Mesodermal cell (in vitro differentiated cells): Measurements from ENCODE around the gene EIF3L.

Source experiments
- H3K27ac ChIP-seq: 2 replicates; pipeline ENCODE4 v1.7.0; 2013; ENCODE audit warnings: mild to moderate bottlenecking, low read depth, low read length, moderate library complexity; ENCODE audit not compliant: severe bottlenecking
- H3K36me3 ChIP-seq: 2 replicates; pipeline ENCODE4 v1.7.1; 2013; ENCODE audit warnings: mild to moderate bottlenecking, low read length, moderate library complexity; ENCODE audit not compliant: control insufficient read depth, insufficient read depth
- H3K4me1 ChIP-seq: one replicate; pipeline ENCODE4 v1.7.1; 2013; ENCODE audit warnings: mild to moderate bottlenecking, low read length; ENCODE audit not compliant: insufficient read depth, control insufficient read depth, poor library complexity, severe bottlenecking
- H3K4me3 ChIP-seq: 2 replicates; pipeline ENCODE4 v1.7.0; 2013; ENCODE audit warnings: low read length, control low read depth, mild to moderate bottlenecking; ENCODE audit not compliant: insufficient read depth, poor library complexity, severe bottlenecking; ENCODE audit errors: extremely low read depth
- H3K9me3 ChIP-seq: 2 replicates; pipeline ENCODE4 v1.7.1; 2013; ENCODE audit warnings: mild to moderate bottlenecking, low read length, moderate library complexity; ENCODE audit not compliant: control insufficient read depth
- WGBS, 2 experiments: methylation state at CpG; one replicate each; pipeline ENCODE4 v1.1.5; 2013; ENCODE audit warnings: missing lambda C conversion rate in 2 of 2; ENCODE audit not compliant: insufficient coverage in 2 of 2; 5-methylcytosine and 5-hydroxymethylcytosine counted together

Gene EIF3L

DNA sequence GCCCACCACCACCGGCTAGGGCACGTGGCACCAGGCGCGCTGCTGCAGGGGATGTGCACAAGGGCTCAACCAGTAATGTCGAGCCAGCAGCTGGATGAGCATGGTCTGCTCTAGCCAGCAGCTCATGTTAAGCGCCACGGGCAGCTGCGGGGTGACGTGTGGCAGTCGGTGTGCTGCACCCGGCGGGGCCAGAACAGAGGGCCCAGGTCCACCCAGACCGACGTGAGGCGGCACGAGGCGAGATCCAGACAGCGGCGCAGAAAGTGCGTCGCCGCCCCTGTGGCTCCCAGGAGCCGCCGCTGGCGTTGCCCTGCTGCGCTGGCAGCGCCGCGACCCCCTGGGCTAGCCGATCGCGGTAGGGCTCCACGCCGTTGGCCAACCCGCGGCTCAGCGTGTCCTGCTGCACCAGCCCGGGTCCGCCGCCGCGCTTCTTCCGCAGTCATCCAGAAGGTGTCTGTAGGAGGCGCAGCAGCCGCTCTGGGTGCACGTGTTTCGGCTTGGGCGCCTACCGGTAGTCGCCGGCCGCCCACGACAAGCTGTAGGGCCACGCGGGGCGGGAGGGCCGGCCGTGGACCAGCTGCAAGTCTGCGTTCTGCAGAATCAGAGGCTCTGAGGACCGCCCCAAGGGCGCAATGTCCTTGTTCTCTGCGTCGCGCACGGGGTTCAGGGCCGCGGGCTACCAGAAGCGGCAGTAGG is 30.7 kb upstream of the EIF3L start:
- H3K9me3 ChIP-seq: no peaks in the 10 kb centered on the region
- H3K4me1 ChIP-seq: peaks cover 22% of the 10 kb centered on the region
- peak overlapping the region; percentile 94 for H3K27ac ChIP-seq
- peak overlapping the region; percentile 19 for H3K4me3 ChIP-seq
- H3K36me3 ChIP-seq: peaks cover 9% of the 10 kb centered on the region
- WGBS, 2 experiments: 7% methylated on average over 53 to 68 of the region's 68 CpGs

DNA sequence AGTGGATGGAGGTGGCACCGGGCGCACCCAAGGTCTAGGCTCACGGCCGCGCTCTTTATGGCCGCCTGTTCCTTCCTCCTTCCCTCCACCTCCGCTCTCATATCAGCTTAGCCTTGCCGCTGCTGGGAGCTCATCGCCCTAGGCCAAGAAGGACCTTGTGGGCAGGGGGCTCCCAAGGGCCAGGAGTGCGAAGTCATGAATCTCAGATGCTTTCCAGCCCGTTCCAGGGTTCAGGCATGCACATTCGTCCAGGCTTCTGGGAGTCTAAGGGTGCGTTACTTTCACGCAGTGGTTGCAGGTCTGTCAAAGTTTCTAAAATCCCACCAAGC is 30.1 kb upstream of the EIF3L start:
- H3K4me3 ChIP-seq: no peak overlapping the region
- H3K4me1 ChIP-seq: peaks cover 22% of the 10 kb centered on the region
- peaks cover 8% of the 10 kb centered on the region for H3K36me3 ChIP-seq
- WGBS, 2 experiments: 52 to 62% methylated on average over 7 to 12 of the region's 14 CpGs
- no peak overlapping the region for H3K27ac ChIP-seq
- no peaks in the 10 kb centered on the region for H3K9me3 ChIP-seq

DNA sequence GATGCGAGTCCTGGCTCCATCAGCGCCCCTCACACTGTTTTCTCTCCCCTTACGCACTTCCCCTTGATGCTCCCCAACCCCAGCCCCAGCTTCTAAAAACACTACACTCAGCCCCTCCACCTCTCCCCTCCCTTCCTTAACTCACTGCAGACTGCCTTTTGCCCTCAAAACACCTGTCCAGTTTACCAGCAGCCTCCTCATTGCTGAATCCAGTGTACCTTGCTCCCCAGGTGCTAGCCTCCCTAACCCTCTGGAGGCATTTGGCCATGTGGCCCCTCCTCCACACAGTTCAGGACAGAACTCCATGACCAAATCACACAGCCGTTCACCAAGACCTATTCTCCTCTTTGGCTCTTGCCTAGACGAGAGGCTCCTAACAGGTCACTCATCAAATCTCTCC is 28.9 kb upstream of the EIF3L start:
- H3K4me1 ChIP-seq: peaks cover 22% of the 10 kb centered on the region
- H3K27ac ChIP-seq: no peak overlapping the region
- no peaks in the 10 kb centered on the region for H3K36me3 ChIP-seq
- H3K9me3 ChIP-seq: no peaks in the 10 kb centered on the region
- no peak overlapping the region for H3K4me3 ChIP-seq
- WGBS, 2 experiments: 90 to 100% methylated on average over 2 to 5 of the region's 5 CpGs

DNA sequence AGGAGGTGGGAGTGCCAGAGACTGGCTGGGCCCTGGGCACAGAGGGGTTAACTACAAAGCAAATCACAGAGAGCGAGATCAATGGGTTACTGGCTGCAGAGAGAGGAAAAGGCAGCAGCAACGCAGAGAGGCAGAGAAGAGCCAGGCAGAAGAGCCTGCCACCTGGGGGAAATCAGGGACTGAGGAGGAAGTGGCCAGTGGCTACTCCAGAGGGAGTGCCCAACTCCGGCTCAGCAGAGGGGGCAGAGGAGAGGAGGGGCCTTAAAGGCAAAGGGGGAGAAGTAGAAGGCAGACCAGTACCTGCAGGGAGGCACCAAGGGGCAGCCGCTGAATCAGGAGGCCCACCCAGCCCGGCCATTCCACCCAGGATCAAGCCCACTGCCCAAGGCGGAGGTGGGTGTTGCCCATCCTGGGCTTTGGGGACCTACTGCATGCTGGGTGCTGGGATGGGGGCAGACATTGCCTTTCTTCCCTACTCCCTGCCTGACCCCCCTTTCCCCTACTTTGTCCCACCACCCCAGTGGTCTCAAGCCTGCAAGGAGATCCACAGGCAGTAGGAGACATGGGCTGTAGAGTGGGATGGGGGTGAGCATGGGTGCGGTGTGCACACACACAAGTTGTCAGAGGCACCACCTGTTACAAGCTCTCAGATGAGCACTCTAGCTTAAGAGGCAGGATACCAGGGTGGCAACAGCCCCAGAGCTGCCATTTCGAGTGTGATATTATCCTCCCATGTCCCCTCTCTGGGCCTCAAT is 27.0 kb upstream of the EIF3L start:
- Histone ChIP-seq H3K36me3 (no peaks in the 10 kb centered on the region), H3K4me1 (peaks cover 22% of the 10 kb centered on the region), H3K27ac (no peak overlapping the region), H3K4me3 (no peak overlapping the region), H3K9me3 (no peaks in the 10 kb centered on the region)
- WGBS, 2 experiments: 39 to 60% methylated on average over 5 to 8 of the region's 8 CpGs

DNA sequence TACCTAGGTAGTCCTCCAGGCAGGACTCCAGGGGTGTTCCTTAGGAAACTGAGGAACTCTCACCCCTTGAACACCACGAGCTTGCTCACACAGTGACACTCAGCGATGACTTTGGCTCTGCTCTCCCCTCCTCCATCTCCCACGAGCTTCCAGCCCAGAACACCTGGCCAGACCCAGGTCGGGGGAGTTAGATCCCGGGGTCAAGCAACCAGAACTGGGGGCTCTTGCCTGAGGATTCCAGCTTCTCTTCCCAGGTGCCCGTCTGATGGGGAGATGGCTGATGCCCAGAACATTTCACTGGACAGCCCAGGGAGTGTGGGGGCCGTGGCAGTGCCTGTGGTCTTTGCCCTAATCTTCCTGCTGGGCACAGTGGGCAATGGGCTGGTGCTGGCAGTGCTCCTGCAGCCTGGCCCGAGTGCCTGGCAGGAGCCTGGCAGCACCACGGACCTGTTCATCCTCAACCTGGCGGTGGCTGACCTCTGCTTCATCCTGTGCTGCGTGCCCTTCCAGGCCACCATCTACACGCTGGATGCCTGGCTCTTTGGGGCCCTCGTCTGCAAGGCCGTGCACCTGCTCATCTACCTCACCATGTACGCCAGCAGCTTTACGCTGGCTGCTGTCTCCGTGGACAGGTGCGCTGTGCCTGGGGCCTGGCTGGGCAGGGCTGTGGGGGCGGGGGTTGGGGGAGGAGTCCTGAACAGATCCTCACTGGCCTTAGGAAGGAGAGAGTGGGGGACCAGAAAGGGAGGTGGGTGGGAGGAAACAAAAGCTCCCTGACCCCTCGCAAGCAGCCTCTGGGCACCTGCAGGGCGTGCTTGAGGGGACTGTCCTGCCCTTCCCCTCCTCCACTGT is 25.9 kb upstream of the EIF3L start, which contains the start of gene GALR3:
Gene GALR3 (plus strand): TSS at position 249 of the 852 bp plus-strand sequence. CDS start 25 bp downstream, at position 274.
- WGBS, 2 experiments: 76 to 83% methylated on average over 17 to 19 of the region's 21 CpGs
- Histone ChIP-seq H3K4me1 (peaks cover 14% of the 10 kb centered on the region), H3K9me3 (no peaks in the 10 kb centered on the region), H3K4me3 (no peak within 1 kb of the TSS), H3K36me3 (no peaks in the 10 kb centered on the region), H3K27ac (no peak within 1 kb of the TSS)

DNA sequence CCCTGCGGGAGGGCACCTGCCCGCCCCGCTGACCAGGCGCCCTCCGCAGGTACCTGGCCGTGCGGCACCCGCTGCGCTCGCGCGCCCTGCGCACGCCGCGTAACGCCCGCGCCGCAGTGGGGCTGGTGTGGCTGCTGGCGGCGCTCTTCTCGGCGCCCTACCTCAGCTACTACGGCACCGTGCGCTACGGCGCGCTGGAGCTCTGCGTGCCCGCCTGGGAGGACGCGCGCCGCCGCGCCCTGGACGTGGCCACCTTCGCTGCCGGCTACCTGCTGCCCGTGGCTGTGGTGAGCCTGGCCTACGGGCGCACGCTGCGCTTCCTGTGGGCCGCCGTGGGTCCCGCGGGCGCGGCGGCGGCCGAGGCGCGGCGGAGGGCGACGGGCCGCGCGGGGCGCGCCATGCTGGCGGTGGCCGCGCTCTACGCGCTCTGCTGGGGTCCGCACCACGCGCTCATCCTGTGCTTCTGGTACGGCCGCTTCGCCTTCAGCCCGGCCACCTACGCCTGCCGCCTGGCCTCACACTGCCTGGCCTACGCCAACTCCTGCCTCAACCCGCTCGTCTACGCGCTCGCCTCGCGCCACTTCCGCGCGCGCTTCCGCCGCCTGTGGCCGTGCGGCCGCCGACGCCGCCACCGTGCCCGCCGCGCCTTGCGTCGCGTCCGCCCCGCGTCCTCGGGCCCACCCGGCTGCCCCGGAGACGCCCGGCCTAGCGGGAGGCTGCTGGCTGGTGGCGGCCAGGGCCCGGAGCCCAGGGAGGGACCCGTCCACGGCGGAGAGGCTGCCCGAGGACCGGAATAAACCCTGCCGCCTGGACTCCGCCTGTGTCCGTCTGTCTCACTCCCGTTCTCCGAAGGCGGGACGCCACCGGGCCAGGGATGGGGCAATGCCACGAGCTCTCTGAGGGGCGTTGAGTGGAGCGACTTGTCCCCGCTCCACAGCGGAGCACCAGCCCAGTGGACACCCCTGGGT is 24.3 kb upstream of the EIF3L start:
- peaks cover 5% of the 10 kb centered on the region for H3K4me1 ChIP-seq
- 12 to 13% methylated on average over 98 to 126 of the region's 135 CpGs for WGBS, 2 experiments
- H3K9me3 ChIP-seq: no peaks in the 10 kb centered on the region
- peaks cover 10% of the 10 kb centered on the region for H3K36me3 ChIP-seq
- H3K27ac ChIP-seq: no peak overlapping the region
- H3K4me3 ChIP-seq: peak overlapping the region; percentile 27

DNA sequence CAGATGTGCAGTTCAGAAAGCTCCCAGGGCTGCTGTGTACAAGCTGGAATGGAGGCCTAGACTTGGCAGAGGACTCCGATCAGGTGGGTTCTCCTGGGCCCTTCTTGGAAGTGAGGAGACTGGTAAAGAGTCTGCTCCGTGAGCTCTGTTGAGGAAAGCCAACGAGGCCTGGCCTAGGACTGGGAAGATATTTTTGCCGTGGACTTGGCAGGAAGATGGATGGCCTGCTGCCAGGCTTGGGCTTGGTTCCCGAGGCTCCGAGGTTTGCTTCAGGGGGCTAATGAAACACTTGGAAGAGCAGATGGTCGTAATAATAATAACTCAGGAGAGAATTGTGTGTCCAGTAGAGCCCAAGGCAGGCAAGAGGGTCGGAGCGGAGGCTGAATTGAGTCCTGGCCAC is 22.2 kb upstream of the EIF3L start:
- H3K27ac ChIP-seq: no peak overlapping the region
- WGBS, 2 experiments: 87 to 95% methylated on average over 9 of the region's 9 CpGs
- H3K36me3 ChIP-seq: peaks cover 31% of the 10 kb centered on the region
- H3K9me3 ChIP-seq: no peaks in the 10 kb centered on the region
- no peak overlapping the region for H3K4me3 ChIP-seq
- peaks cover 2% of the 10 kb centered on the region for H3K4me1 ChIP-seq

DNA sequence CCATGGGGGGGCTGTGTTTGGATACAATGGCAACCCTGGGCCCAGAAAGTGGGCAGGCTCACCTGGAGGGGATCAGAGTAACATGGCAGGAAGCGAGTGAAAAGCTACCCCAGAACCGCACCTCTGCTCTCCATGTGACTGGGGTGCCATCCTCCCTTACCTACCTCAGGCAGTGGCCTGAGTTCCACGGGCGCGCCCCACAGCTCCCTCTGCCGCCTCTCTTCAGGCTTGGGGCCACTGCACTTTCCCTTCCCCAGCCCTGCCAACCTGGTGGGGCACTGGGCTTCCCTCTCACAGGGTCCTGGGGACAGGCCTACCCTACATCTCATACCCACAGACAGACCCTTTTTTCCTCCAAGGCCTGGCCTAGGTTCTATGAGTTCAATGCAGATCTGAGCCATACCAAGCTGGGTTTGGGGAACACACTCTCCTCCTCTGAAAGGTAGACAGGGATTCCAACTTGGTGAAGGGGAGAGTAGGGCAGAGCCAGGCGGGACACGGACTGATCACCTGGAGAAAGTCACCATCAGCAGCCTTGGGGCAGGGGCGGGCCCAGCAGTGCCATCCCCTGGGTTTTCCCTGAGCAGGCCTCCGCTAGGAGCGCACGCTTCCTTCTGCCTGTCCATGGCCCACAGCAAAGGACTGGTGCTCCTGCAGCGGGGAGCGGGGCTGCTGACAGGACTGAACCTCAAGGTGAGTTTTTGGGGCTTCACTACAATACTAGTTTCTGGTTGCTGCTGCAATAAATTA is 19.0 kb upstream of the EIF3L start:
- WGBS, 2 experiments: 88 to 93% methylated on average over 13 to 14 of the region's 14 CpGs
- no peaks in the 10 kb centered on the region for H3K4me1 ChIP-seq
- H3K36me3 ChIP-seq: peaks cover 58% of the 10 kb centered on the region
- no peak overlapping the region for H3K27ac ChIP-seq
- no peak overlapping the region for H3K4me3 ChIP-seq
- no peaks in the 10 kb centered on the region for H3K9me3 ChIP-seq

DNA sequence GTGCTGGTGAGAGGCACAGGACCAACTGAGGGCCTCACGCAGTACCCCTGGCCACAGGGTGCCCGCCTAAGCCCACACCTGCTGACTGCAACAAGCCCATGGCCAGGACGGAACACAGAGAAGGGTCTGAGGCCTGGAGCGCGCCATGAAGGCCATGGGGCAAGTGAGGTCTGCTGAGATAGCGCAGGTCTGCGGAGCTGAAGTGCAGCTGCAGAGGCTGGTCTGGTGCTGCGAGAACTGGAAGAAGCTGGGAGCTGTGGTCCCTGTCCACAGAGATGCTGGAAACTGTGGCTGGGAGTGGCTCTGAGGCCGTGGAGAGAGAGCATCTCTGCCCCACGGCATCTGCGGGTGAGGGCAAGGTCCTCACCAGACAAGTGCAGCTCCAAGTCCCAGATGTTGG is 17.7 kb upstream of the EIF3L start:
- Histone ChIP-seq H3K4me3 (no peak overlapping the region), H3K4me1 (no peaks in the 10 kb centered on the region), H3K27ac (no peak overlapping the region), H3K36me3 (peaks cover 59% of the 10 kb centered on the region), H3K9me3 (no peaks in the 10 kb centered on the region)
- WGBS, 2 experiments: 94 to 98% methylated on average over 10 to 11 of the region's 11 CpGs
